AG09309 (cell line): Measurements from ENCODE around the gene COPG1.

ENCODE experiments used
- DNase-seq: peaks from one replicate; pipeline ENCODE4 v3.0.0-alpha.2; 2010; ENCODE audit warnings: low read depth
- H3K4me3 ChIP-seq: 2 replicates; pipeline ENCODE4 v1.5.1; 2011; ENCODE audit warnings: mild to moderate bottlenecking, low read depth, low read length, moderate library complexity; ENCODE audit not compliant: control insufficient read depth
- TF ChIP-seq, protein P1 (sequence below): IDR thresholded peaks from 2 replicates; pipeline ENCODE4 v1.5.1; 2011; ENCODE audit warnings: mild to moderate bottlenecking, low read depth, low read length, inconsistent platforms; ENCODE audit not compliant: insufficient read depth, control insufficient read depth; ENCODE audit errors: missing control alignments

Gene COPG1

GRCh38 chr3:129288446-129288845, 39.0 kb downstream of the COPG1 start:
- no peak for DNase-seq
- TF ChIP-seq, protein P1, sequence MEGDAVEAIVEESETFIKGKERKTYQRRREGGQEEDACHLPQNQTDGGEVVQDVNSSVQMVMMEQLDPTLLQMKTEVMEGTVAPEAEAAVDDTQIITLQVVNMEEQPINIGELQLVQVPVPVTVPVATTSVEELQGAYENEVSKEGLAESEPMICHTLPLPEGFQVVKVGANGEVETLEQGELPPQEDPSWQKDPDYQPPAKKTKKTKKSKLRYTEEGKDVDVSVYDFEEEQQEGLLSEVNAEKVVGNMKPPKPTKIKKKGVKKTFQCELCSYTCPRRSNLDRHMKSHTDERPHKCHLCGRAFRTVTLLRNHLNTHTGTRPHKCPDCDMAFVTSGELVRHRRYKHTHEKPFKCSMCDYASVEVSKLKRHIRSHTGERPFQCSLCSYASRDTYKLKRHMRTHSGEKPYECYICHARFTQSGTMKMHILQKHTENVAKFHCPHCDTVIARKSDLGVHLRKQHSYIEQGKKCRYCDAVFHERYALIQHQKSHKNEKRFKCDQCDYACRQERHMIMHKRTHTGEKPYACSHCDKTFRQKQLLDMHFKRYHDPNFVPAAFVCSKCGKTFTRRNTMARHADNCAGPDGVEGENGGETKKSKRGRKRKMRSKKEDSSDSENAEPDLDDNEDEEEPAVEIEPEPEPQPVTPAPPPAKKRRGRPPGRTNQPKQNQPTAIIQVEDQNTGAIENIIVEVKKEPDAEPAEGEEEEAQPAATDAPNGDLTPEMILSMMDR = no peak
- no peak overlapping the region for H3K4me3 ChIP-seq

- no peak for DNase-seq
These were observed 40.0 kb downstream of the COPG1 start for GRCh38 chr3:129289201-129289921.

GRCh38 chr3:129291236-129291886, 42.0 kb downstream of the COPG1 start:
- TF ChIP-seq, protein P1 = no peak
- no peak for DNase-seq
- no peak overlapping the region for H3K4me3 ChIP-seq

More at GRCh38 chr3:129289201-129289921, 40.0 kb downstream of the COPG1 start:
- H3K4me3 ChIP-seq = no peak overlapping the region
- TF ChIP-seq, protein P1 = no peak

- H3K4me3 ChIP-seq = no peak overlapping the region
- no peak for DNase-seq
- TF ChIP-seq, protein P1 = no peak
These were observed 45.9 kb downstream of the COPG1 start for GRCh38 chr3:129295286-129295685.

DNA sequence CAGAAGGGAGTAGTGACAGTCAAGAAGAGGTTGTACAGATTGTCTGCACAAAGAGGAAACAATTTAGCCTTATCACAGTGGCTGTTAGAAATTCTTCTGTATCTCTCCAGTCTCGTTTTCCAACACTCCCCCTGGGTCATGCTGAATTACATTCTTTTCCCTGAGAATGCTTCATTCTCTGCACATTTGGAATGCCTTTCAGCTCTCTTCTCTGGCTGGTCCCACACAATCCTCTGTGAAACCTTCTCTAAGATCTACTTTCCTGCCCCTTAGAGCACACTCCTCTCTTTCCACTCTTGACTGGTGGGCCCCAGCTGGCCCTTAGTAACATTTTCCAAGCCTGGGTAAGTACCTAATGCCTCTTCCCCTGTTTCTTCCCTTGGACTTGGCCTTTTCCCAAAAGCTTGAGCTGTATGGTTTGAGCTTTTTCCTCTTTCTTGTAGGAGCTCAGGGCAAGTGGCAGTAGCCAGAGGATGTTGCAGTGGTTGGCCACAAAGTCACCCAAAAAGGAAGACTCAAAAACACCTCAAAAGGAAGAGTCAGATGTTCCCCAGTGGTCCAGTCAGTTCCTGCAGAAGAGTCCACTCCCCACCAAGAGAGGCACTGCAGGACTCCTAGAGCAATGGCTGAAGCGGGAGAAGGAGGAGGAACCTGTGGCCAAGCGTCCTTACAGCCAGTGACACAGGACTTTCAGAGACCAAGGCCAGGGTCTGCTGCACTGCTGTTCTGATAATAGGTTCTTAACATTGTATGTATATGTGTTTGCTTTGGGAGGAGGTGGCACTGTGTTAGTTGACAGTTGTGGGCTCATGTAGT, 54.9 kb downstream of the COPG1 start:
- TF ChIP-seq, protein P1 = no peak
- no peak overlapping the region for H3K4me3 ChIP-seq
- DNase-seq = no peak

- TF ChIP-seq, protein P1 = no peak
- DNase-seq = no peak
- no peak overlapping the region for H3K4me3 ChIP-seq
These were observed 55.5 kb downstream of the COPG1 start for GRCh38 chr3:129304962-129305222.
